AG04450 (cell line): ENCODE results near the gene CHST3. TPM values are rescaled to one million over a fixed set of nuclear protein-coding genes. Genes with fewer than 3 reads are reported as not detected.
A peak's percentile ranks its signal among the peaks of the same experiment; 100 is the strongest.

Experiments used
- CTCF ChIA-PET: fragments of 300-600, 350-600 bp; formaldehyde crosslinking; extraction: SDS; loops from one replicate; lab custom pipeline; 2022; ENCODE audit warnings: antibody characterized with exemption, inconsistent platforms; lab: Charles Lee
- POLR2A ChIA-PET: fragments of 350-600 bp; formaldehyde crosslinking; extraction: SDS; loops from one replicate; lab custom pipeline; 2021; ENCODE audit warnings: antibody characterized with exemption, inconsistent platforms; lab: Yijun Ruan, JAX
- DNase-seq: peaks from one replicate; pipeline ENCODE4 v3.0.0-alpha.2; 2011; ENCODE audit warnings: low read depth, low spot score
- H3K27ac ChIP-seq: one replicate; pipeline ENCODE4 v1.5.1; 2012; ENCODE audit warnings: low read depth, low read length, control low read depth
- H3K27me3 ChIP-seq: one replicate; pipeline ENCODE4 v1.6.0; 2012; ENCODE audit warnings: low read length; ENCODE audit not compliant: control insufficient read depth, insufficient read depth
- H3K4me3 ChIP-seq: 2 replicates; pipeline ENCODE4 v1.5.1; 2011; ENCODE audit warnings: mild to moderate bottlenecking, low read depth, low read length, control low read depth
- H3K9me3 ChIP-seq: 2 replicates; pipeline ENCODE4 v1.5.1; 2012; ENCODE audit warnings: low read length; ENCODE audit not compliant: control insufficient read depth, insufficient read depth
- polyA plus RNA-seq: library from polyadenylated mRNA; depleted of rRNA; stranded (reverse); fragments of >200 nt; gene quantifications from 2 replicates; pipeline ENCODE4 v1.2.3, GENCODE V29; 2011
- TF ChIP-seq, protein P1 (sequence below): IDR thresholded peaks from 2 replicates; pipeline ENCODE4 v1.5.1; 2011; ENCODE audit warnings: low read depth, low read length, control low read depth, inconsistent platforms

Gene CHST3
- polyA plus RNA-seq, 1 experiment = 4.6 TPM

GRCh38 chr10:71979692-71980062 is 15.5 kb downstream of the CHST3 start:
- CTCF ChIA-PET = interaction anchor here (1.0 to 1.7 kb wide), 2 partner anchors 69 to 83 kb away, joined by 5 to 11 read pairs; no protein-coding TSS in a partner anchor
- Histone ChIP-seq H3K9me3 (no peaks in the 10 kb centered on the region), H3K27ac (no peak overlapping the region), H3K4me3 (no peak overlapping the region), H3K27me3 (no peaks in the 10 kb centered on the region)
- TF ChIP-seq, protein P1, sequence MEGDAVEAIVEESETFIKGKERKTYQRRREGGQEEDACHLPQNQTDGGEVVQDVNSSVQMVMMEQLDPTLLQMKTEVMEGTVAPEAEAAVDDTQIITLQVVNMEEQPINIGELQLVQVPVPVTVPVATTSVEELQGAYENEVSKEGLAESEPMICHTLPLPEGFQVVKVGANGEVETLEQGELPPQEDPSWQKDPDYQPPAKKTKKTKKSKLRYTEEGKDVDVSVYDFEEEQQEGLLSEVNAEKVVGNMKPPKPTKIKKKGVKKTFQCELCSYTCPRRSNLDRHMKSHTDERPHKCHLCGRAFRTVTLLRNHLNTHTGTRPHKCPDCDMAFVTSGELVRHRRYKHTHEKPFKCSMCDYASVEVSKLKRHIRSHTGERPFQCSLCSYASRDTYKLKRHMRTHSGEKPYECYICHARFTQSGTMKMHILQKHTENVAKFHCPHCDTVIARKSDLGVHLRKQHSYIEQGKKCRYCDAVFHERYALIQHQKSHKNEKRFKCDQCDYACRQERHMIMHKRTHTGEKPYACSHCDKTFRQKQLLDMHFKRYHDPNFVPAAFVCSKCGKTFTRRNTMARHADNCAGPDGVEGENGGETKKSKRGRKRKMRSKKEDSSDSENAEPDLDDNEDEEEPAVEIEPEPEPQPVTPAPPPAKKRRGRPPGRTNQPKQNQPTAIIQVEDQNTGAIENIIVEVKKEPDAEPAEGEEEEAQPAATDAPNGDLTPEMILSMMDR = no peak
- DNase-seq = no peak
- POLR2A ChIA-PET = no interaction called here

- ChIA-PET POLR2A (interaction anchor here (0.6 kb wide), 1 partner anchor 119 kb away, joined by 3 read pairs; no protein-coding TSS in a partner anchor), CTCF (interaction anchor here (0.9 to 1.7 kb wide), 4 partner anchors 64 to 84 kb away, joined by 3 to 11 read pairs (median 4); no protein-coding TSS in a partner anchor)
- Histone ChIP-seq H3K27ac (no peak overlapping the region), H3K9me3 (no peaks in the 10 kb centered on the region; the same call in 1 of the 2 replicates), H3K27me3 (no peaks in the 10 kb centered on the region), H3K4me3 (no peak overlapping the region)
- no peak for DNase-seq
- TF ChIP-seq, protein P1 = no peak
Observed at GRCh38 chr10:71980181-71981014, 16.2 kb downstream of the CHST3 start.

GRCh38 chr10:71981015-71981875 is 17.1 kb downstream of the CHST3 start:
- CTCF ChIA-PET = interaction anchor here (0.8 to 1.7 kb wide), 5 partner anchors 65 to 85 kb away, joined by 3 to 11 read pairs (median 3); no protein-coding TSS in a partner anchor
- peak overlapping the region; percentile 58 for H3K27ac ChIP-seq
- H3K9me3 ChIP-seq = no peaks in the 10 kb centered on the region; the same call in 1 of the 2 replicates
- H3K4me3 ChIP-seq = no peak overlapping the region
- TF ChIP-seq, protein P1 = no peak
- no peak for DNase-seq
- POLR2A ChIA-PET = interaction anchor here (0.6 kb wide), 1 partner anchor 120 kb away, joined by 3 read pairs; no protein-coding TSS in a partner anchor
- H3K27me3 ChIP-seq = no peaks in the 10 kb centered on the region

- POLR2A ChIA-PET = no interaction called here
- no peaks in the 10 kb centered on the region for H3K27me3 ChIP-seq
- H3K9me3 ChIP-seq = no peaks in the 10 kb centered on the region; the same call in 1 of the 2 replicates
- CTCF ChIA-PET = interaction anchor here (0.8 to 0.9 kb wide), 3 partner anchors 67 to 85 kb away, joined by 3 to 6 read pairs (median 3); no protein-coding TSS in a partner anchor
- no peak for DNase-seq
- TF ChIP-seq, protein P1 = no peak
- no peak overlapping the region for H3K27ac ChIP-seq
- no peak overlapping the region for H3K4me3 ChIP-seq
Observed at GRCh38 chr10:71981876-71982230, 17.7 kb downstream of the CHST3 start.
